Measurements from ENCODE around the gene PTPRT. TPM values are rescaled to one million over a fixed set of nuclear protein-coding genes. Genes with fewer than 3 reads are reported as not detected.

Gene PTPRT
- total RNA-seq, 1 experiment from 2014 or later: 0.13 TPM

GRCh38 chr20:42192321-42192720 lies 997.4 kb downstream of the PTPRT start:
- Mint-ChIP-seq H3K4me1 (peaks cover 9 to 13% of the 10 kb centered on the region in 2 experiments), H3K27me3 (ENCODE audit: low read depth) (peaks cover 13% of the 10 kb centered on the region), H3K4me3 (no peak overlapping the region), H3K9me3 (no peaks in the 10 kb centered on the region), H3K36me3 (ENCODE audit: insufficient read depth in 1 of 3, low read depth in 3 of 3) (no peaks in the 10 kb centered on the region), H3K27ac (no peak overlapping the region)
- Histone ChIP-seq H2BK120ac (ENCODE audit: low read depth, low read length, poor library complexity, severe bottlenecking) (no peak overlapping the region), H3K23ac (ENCODE audit: insufficient read length, low read depth, low read length) (no peak overlapping the region), H3T11ph (ENCODE audit: low read length) (no peak overlapping the region), H4K20me1 (ENCODE audit: control insufficient read depth, insufficient read depth, insufficient read length) (no peaks in the 10 kb centered on the region), H3K4ac (ENCODE audit: low read depth, low read length) (no peak overlapping the region), H4K91ac (ENCODE audit: insufficient read length, low read depth, low read length) (no peak overlapping the region), H2BK12ac (ENCODE audit: insufficient read length, low read depth, low read length) (no peak overlapping the region), H3K79me1 (ENCODE audit: insufficient read depth, low read depth, low read length, poor library complexity, severe bottlenecking) (no peaks in the 10 kb centered on the region), H3K9ac (ENCODE audit: extremely low read depth, insufficient read length, low read length) (no peak overlapping the region), H3K14ac (ENCODE audit: insufficient read depth, low read length) (no peak overlapping the region), H3K4me2 (ENCODE audit: insufficient read depth, insufficient read length, low read length) (no peak overlapping the region), H3K4me1 (ENCODE audit: insufficient read depth, low read length) (no peaks in the 10 kb centered on the region), H4K8ac (replicated peaks; ENCODE audit: insufficient read length, low read depth, low read length) (no peak overlapping the region), H2AK5ac (ENCODE audit: insufficient read length, low read length) (no peak overlapping the region), H2BK20ac (ENCODE audit: low read depth, low read length, poor library complexity, severe bottlenecking) (no peak overlapping the region), H2BK15ac (ENCODE audit: low read depth, low read length) (no peak overlapping the region), H3K56ac (ENCODE audit: insufficient read length, low read depth, low read length) (no peak overlapping the region), H2BK5ac (ENCODE audit: insufficient read length, low read length) (no peak overlapping the region), H3K23me2 (ENCODE audit: insufficient read length, low read depth, low read length, poor library complexity, severe bottlenecking) (no peaks in the 10 kb centered on the region), H3K79me2 (ENCODE audit: insufficient read depth, low read length) (no peaks in the 10 kb centered on the region), H3K9me3 (ENCODE audit: control insufficient read depth, low read depth, low read length) (no peaks in the 10 kb centered on the region), H4K5ac (ENCODE audit: insufficient read length, low read depth, low read length) (no peak overlapping the region), H2AFZ (ENCODE audit: low read length) (no peak overlapping the region), H3K18ac (ENCODE audit: insufficient read length, low read depth, low read length) (no peak overlapping the region), H3K27me3 (ENCODE audit: insufficient read depth, low read length) (0 out of 2 replicates have a peak, but pooled peaks cover 2% of the 10 kb centered on the region), H3K27ac (ENCODE audit: insufficient read length, low read depth, low read length) (no peak overlapping the region)
- WGBS (ENCODE audit: extremely low coverage, insufficient read length, low lambda C conversion rate): no CpG with 5 or more reads among the region's 2 CpGs
- DNase-seq: no peak
- TF ChIP-seq CTCF (conservative IDR thresholded peaks at IDR 0.05): no peak
